ENCODE results near the gene MTTP. TPM values are rescaled to one million over a fixed set of nuclear protein-coding genes. Genes with fewer than 3 reads are reported as not detected.

Gene MTTP
- total and polyA plus RNA-seq, 2 donors (not counting 1 experiment from before 2014, with no cell fraction given) = 0.03 to 0.83 TPM

DNA sequence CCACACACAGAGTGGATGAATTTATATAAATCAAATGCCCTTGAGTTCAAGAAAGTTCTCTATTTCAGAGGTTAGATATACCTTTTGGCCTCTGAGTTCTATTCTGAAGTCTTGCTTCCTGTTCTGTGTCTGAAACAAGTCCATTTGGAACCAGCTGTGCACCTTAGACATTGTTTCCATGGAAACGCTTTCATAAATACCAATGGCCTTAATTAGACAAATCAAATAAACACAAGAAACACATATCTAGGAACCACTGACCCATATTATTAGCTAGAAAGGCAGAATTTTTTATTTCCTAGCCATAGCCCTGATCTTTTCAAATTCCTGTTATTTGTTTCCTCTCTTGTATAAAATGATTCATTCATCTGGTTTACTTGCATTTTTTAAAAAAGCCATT, 91.4 kb downstream of the MTTP start:
- Histone ChIP-seq H2AFZ (ENCODE audit: low read length) (no peak overlapping the region), H3K4me3 (replicated peaks in 1 of 4; ENCODE audit: control extremely low read depth in 1 of 4, insufficient read depth in 1 of 4, low read depth in 3 of 4, low read length in 4 of 4) (no peak overlapping the region), H3K27me3 (ENCODE audit: control insufficient read depth, insufficient read depth, low read length) (no peaks in the 10 kb centered on the region), H3K79me2 (ENCODE audit: control insufficient read depth, insufficient read depth, low read length) (no peaks in the 10 kb centered on the region), H3K36me3 (ENCODE audit: control insufficient read depth, insufficient read depth, low read length) (no peaks in the 10 kb centered on the region), H3K27ac (ENCODE audit: insufficient read depth, low read length) (no peak overlapping the region), H3K4me2 (ENCODE audit: extremely low read depth, insufficient read depth, low read length) (no peak overlapping the region), H3K9me3 (ENCODE audit: control insufficient read depth, insufficient read depth, low read depth, low read length) (no peaks in the 10 kb centered on the region), H3K4me1 (ENCODE audit: control insufficient read depth, extremely low read depth, insufficient read depth, low read length) (no peaks in the 10 kb centered on the region), H3K9ac (ENCODE audit: insufficient read depth, low read length) (no peak overlapping the region), H4K20me1 (ENCODE audit: control insufficient read depth, extremely low read depth, insufficient read depth, low read length) (no peaks in the 10 kb centered on the region)
- peak in 1 of 2 donors; percentile 11 for DNase-seq (ENCODE audit: low read depth in 2 of 2)
- TF ChIP-seq, protein P1, sequence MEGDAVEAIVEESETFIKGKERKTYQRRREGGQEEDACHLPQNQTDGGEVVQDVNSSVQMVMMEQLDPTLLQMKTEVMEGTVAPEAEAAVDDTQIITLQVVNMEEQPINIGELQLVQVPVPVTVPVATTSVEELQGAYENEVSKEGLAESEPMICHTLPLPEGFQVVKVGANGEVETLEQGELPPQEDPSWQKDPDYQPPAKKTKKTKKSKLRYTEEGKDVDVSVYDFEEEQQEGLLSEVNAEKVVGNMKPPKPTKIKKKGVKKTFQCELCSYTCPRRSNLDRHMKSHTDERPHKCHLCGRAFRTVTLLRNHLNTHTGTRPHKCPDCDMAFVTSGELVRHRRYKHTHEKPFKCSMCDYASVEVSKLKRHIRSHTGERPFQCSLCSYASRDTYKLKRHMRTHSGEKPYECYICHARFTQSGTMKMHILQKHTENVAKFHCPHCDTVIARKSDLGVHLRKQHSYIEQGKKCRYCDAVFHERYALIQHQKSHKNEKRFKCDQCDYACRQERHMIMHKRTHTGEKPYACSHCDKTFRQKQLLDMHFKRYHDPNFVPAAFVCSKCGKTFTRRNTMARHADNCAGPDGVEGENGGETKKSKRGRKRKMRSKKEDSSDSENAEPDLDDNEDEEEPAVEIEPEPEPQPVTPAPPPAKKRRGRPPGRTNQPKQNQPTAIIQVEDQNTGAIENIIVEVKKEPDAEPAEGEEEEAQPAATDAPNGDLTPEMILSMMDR (conservative IDR thresholded peaks at IDR 0.05 in 1 of 2, IDR thresholded peaks at IDR 0.05 in 1 of 2; ENCODE audit: low read depth in 1 of 2, low read length in 2 of 2) = no peak
- TF ChIP-seq EZH2 (IDR thresholded peaks at IDR 0.05; ENCODE audit: low read length, missing control alignments) = no peak

DNA sequence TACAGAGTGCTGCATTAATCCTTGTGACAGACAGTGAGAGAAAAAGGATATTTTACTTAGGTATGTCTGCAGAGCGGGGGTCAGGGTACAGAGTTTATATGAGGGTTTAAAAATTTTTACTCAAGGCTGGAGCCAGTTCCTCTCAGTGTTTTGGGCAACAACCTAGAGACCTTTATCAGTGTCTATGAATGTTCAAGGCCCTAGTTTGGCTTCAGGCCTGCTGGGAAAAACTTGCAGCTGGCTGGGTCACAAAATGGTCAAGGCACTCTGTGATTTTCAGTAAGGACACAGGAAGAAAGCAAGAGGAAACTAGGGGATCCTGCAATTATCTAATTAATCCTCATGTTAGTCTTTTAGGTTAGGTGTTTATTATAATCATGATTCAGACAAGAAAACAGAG, 93.8 kb downstream of the MTTP start:
- no peak for DNase-seq (ENCODE audit: low read depth in 2 of 2)
- Histone ChIP-seq H3K27ac (ENCODE audit: insufficient read depth, low read length) (no peak overlapping the region), H3K4me1 (ENCODE audit: control insufficient read depth, extremely low read depth, insufficient read depth, low read length) (no peaks in the 10 kb centered on the region), H3K9me3 (ENCODE audit: control insufficient read depth, insufficient read depth, low read depth, low read length) (no peaks in the 10 kb centered on the region), H3K79me2 (ENCODE audit: control insufficient read depth, insufficient read depth, low read length) (no peaks in the 10 kb centered on the region), H4K20me1 (ENCODE audit: control insufficient read depth, extremely low read depth, insufficient read depth, low read length) (no peaks in the 10 kb centered on the region), H2AFZ (ENCODE audit: low read length) (no peak overlapping the region), H3K9ac (ENCODE audit: insufficient read depth, low read length) (no peak overlapping the region), H3K36me3 (ENCODE audit: control insufficient read depth, insufficient read depth, low read length) (no peaks in the 10 kb centered on the region), H3K4me2 (ENCODE audit: extremely low read depth, insufficient read depth, low read length) (no peak overlapping the region), H3K27me3 (ENCODE audit: control insufficient read depth, insufficient read depth, low read length) (no peaks in the 10 kb centered on the region), H3K4me3 (replicated peaks in 1 of 4; ENCODE audit: control extremely low read depth in 1 of 4, insufficient read depth in 1 of 4, low read depth in 3 of 4, low read length in 4 of 4) (no peak overlapping the region)
- no peak for TF ChIP-seq EZH2 (IDR thresholded peaks at IDR 0.05; ENCODE audit: low read length, missing control alignments)
- TF ChIP-seq, protein P1 (conservative IDR thresholded peaks at IDR 0.05 in 1 of 2, IDR thresholded peaks at IDR 0.05 in 1 of 2; ENCODE audit: low read depth in 1 of 2, low read length in 2 of 2) = no peak

DNA sequence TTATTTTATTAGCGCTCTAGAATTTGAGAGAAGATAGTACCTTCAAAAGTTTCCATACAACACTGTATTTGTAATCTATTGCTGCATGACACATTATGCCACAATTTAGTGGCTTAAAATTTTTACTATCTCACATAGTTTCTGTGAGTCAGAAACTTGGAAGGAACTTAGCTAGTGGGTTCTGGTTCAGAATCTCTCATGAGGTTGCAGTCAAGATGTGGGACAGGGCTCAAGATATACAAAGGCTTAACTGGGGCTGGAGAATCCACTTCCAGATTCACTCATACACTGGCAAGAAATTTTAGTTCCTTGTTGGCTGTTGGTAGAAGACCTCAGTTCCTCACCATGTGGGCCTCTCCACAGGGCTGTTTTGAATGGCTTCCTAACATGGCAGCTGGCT, 94.5 kb downstream of the MTTP start:
- Histone ChIP-seq H3K9ac (ENCODE audit: insufficient read depth, low read length) (no peak overlapping the region), H3K4me3 (replicated peaks in 1 of 4; ENCODE audit: control extremely low read depth in 1 of 4, insufficient read depth in 1 of 4, low read depth in 3 of 4, low read length in 4 of 4) (no peak overlapping the region), H3K36me3 (ENCODE audit: control insufficient read depth, insufficient read depth, low read length) (no peaks in the 10 kb centered on the region), H3K27me3 (ENCODE audit: control insufficient read depth, insufficient read depth, low read length) (no peaks in the 10 kb centered on the region), H3K79me2 (ENCODE audit: control insufficient read depth, insufficient read depth, low read length) (no peaks in the 10 kb centered on the region), H2AFZ (ENCODE audit: low read length) (no peak overlapping the region), H4K20me1 (ENCODE audit: control insufficient read depth, extremely low read depth, insufficient read depth, low read length) (no peaks in the 10 kb centered on the region), H3K4me1 (ENCODE audit: control insufficient read depth, extremely low read depth, insufficient read depth, low read length) (no peaks in the 10 kb centered on the region), H3K4me2 (ENCODE audit: extremely low read depth, insufficient read depth, low read length) (no peak overlapping the region), H3K27ac (ENCODE audit: insufficient read depth, low read length) (no peak overlapping the region), H3K9me3 (ENCODE audit: control insufficient read depth, insufficient read depth, low read depth, low read length) (no peaks in the 10 kb centered on the region)
- TF ChIP-seq EZH2 (IDR thresholded peaks at IDR 0.05; ENCODE audit: low read length, missing control alignments) = no peak
- TF ChIP-seq, protein P1 (conservative IDR thresholded peaks at IDR 0.05 in 1 of 2, IDR thresholded peaks at IDR 0.05 in 1 of 2; ENCODE audit: low read depth in 1 of 2, low read length in 2 of 2) = no peak
- peak in 1 of 2 donors; percentile 53 for DNase-seq (ENCODE audit: low read depth in 2 of 2)
